Epithelial cell of alveolus of lung (primary cell): Measurements from ENCODE around the gene LAT. TPM values are rescaled to one million over a fixed set of nuclear protein-coding genes. Genes with fewer than 3 reads are reported as not detected.

Experiments
- total RNA-seq: library from RNA; depleted of rRNA; stranded (reverse); fragments of >200 nt; gene quantifications from 2 replicates; pipeline ENCODE4 v1.2.1, GENCODE V29; 2015

The LAT gene
- 1.4 and 1.7 TPM in 2 replicates for total RNA-seq

GRCh38 chr16:28984619-28985135 is at the start of gene LAT:
Gene LAT, plus strand, starts transcription at chr16:28985052. Its CDS starts 366 bp downstream, at chr16:28985418.

GRCh38 chr16:28950648-28951409 is 34.0 kb upstream of the LAT start, which contains the start of gene NFATC2IP:
Gene NFATC2IP, plus strand, starts transcription at chr16:28950937. Its CDS starts 75 bp downstream, at chr16:28951012.

GRCh38 chr16:28974437-28975157 is 10.3 kb upstream of the LAT start, which contains the start of gene SPNS1:
Gene SPNS1, plus strand, starts transcription at chr16:28974778. Its CDS starts 374 bp downstream, at chr16:28975152.

Other genes starting within 250 kb of the LAT start
- gene NPIPB9, start 233.3 kb upstream of the LAT start, total RNA-seq: 0.24 TPM in 1 of 2 replicates, not detected in the other
- gene ATXN2L, start 162.1 kb upstream of the LAT start, total RNA-seq: 79.3 and 130 TPM in 2 replicates
- gene TUFM, start 138.7 kb upstream of the LAT start, total RNA-seq: 157 and 179 TPM in 2 replicates
- 17.7 and 37.1 TPM in 2 replicates for gene SH2B1, start 121.2 kb upstream of the LAT start, total RNA-seq
- gene ATP2A1, start 106.6 kb upstream of the LAT start, total RNA-seq: 0.65 and 2.2 TPM in 2 replicates
- gene RABEP2, start 59.8 kb upstream of the LAT start, total RNA-seq: 17.8 and 18.2 TPM in 2 replicates
- 0.26 TPM in 1 of 2 replicates, not detected in the other for gene CD19, start 53.1 kb upstream of the LAT start, total RNA-seq
- 9.8 and 19.2 TPM in 2 replicates for gene NFATC2IP, start 34.1 kb upstream of the LAT start, total RNA-seq
- 41.9 and 49.6 TPM in 2 replicates for gene SPNS1, start 10.3 kb upstream of the LAT start, total RNA-seq